NCI-H1417 treated with DMSO at 0.1 percent for 48 hours (cell line): ENCODE results near the gene QDPR.
"Not testable (repeated sequence)": the region's sequence is repeated elsewhere in the genome, so short reads cannot be mapped to it uniquely, and the experiment has no call there.

Source experiments
- DNase-seq: peaks from one replicate; lab custom pipeline; 2025; lab: John Stamatoyannopoulos, UW

Gene QDPR

DNA sequence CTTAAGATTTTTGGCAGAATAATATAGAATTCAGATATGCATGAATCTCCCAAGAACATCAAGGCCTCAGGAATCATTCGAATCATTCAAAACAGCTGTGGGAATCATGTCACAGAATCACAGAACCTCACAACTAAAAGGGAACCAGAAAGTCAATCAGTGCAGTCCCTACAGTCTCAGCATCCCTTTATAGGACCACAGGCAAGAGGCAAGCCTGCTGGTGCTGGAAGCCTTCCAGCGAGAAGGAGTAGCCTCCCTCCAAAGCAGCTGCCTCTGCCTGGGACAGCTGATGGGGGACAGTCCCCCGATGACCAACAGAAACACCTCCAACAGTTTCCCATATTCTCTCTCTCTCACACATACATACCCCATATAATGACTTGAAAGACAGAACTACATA lies 20.7 kb downstream of the QDPR start:
- no peak for DNase-seq

DNA sequence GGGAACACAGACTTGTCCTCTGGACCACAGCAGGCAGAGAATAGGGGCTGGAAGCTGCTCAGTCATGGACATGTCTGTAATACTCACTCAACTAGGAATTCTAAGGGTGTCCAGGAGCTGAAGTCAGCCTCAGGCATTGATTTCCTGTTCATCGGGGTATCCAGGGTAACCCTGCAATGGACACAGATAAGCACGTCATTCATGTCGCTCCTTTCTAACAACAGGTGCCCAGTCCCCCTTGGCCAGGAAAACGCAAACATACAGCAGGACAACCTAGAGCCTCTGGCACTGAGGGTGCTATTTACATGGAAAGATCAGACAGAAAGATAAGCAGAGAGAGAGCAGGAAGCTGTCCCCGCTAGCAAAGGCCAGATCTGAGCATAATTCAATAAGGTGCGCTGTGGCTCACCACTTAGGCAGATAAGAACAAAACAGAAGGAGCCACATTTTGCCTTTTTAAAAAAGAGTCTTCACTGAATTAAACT lies 21.3 kb downstream of the QDPR start:
- DNase-seq = no peak

DNA sequence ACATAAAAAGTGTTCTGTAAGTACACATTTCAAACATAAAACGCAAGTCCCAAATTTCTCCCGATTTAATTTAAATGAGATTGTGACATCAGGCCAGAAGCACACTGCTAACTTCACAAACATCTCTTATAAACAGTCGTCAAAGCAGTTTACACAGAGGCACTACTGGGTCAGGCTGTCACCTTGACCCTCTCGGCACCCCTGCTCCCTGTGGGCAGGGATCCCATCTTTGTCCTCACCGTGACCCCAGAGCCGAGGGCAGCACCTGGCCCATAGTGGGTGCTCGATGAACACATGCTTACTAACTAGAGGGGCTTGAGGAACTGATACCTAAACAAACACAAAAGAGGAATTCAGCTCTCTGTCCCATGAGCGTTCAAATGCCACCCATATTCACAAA lies 22.2 kb downstream of the QDPR start:
- DNase-seq = no peak

DNA sequence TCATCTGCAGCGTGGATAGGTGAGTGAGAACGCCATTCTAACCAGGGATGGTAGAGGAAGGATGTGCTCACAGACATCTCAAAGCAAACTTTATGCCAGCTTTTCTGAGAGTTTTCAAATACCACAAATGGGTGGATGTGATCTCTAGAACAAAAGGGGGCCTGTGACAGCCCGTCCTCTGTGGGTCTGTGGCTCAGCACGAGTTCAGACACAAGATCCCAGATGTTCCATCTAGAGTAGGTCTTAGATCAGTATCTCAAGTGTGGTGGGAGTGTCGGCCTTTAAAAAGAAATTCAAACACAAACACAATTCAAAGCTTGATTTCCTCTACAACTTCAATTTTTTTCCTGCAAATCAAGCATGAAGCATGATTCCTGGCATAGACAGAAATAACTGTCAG lies 22.8 kb downstream of the QDPR start:
- DNase-seq = no peak

DNA sequence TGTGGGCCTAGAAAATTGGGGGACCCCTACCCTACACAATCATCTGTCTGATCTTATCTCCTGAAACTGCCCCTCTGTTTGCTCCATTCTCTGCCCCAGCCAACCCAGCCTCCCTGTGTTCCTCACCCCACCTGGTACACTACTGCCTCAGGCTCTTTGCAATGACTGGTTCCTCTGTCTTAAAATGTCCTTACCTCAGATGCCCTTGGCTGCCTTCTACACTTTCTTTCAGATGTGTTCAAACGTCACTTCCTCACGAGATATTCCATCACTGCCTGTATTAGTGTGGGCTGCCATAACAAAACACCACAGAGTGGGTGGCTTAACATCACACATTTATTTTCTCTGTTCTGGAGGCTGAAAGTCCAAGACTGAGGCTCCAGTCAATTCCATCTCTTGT lies 29.2 kb downstream of the QDPR start:
- no peak for DNase-seq

DNA sequence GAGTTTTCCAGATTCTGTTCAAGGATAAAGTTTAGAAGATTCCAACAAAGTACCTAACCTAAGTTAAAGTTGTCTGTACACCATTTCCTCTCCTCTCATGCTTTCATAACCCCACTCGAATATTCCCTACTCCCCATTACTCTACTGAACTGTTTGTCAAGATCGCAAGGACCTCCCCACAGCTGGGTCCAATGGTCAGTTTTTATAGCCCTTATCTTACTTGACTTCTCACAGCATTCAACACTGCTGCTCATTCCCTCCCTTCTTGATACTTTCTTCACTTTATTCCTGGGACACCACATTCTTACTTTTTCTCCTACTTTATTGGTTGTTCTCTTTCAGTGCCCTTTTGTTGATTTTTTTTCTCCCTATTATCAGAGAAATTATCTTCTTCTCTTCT lies 30.9 kb downstream of the QDPR start:
- DNase-seq = no peak

DNA sequence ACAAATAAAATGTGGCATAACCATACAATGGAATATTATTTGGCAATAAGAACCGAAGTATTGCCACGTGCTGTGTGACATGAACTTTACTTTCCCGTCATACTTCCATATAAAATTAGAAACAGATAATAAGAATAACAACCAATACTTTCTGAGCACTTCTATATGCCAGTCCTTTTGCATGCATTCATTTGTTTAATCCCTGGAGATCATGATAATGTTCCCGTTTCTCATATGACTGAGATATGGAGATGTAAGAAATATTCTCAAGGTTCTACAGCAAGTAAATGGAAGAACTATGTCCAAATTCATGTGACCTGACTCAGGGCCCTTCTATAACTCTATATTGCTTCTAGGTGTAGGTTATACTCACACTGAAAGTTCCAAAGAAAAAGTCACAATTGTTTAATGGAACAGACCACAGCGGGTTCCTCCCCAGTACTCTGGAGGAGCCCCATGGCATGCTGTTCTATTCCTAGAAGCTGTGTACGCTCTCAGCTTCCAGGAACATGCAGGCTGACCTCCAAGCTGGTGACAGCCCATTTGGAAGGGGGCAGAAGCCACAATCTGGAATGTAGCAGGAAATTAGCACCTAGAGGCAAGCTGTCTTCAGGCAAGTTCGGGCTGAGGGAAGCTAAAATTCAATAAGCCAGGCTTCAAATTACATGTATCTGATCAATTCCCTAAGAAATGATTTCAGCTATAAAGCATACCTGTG lies 31.5 kb downstream of the QDPR start:
- no peak for DNase-seq

DNA sequence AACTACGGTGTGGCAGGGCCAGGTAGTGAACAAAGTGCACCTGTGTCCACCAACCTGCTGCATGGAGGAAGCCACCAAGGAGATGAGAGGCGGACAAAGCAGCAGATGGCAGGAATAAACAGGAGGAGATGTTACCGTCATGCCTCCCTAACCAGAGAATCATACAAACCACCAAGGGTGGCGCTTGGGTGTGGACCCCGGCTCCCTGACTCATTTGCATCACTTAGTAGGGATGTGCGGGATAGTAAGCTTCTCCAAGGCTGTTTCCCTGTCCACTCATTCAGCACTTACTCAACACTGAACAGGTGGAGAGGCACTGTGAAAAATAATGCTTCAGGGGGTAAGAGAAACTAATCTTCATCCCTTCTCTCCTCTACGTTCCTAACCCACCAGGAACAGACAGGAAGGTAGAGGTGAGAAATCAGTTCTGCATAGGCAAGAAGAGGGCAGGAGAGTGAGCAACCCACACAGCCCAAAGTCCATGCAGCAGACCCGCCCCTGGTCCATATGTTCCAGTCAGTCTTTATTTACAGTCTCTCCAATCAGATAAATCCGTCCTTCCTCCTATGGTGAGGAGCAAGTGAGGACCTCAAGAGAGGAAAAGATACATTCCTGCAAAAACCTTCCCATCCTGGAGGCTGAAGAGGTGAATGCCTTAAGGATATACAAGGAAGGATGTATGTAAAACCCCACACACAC lies 34.0 kb downstream of the QDPR start:
- no peak for DNase-seq

DNA sequence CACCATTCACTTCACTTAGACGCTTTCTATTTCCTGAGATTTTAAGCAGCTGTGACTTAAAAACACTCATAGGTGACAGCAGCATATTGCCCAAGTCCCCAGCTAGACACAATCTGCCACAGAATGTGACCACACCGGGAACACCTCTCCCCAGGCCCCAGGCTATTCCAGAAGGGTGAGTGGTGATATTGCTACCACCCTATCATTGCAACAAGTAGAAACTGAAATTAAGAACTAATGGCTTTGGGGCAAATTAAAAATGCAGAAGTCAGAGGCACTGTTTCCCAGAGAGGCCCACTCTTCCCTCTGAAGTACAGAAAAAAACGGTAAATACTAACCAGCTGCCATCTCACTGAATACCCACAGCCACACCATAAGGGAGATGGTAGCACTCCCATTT lies 35.0 kb downstream of the QDPR start:
- DNase-seq = no peak

DNA sequence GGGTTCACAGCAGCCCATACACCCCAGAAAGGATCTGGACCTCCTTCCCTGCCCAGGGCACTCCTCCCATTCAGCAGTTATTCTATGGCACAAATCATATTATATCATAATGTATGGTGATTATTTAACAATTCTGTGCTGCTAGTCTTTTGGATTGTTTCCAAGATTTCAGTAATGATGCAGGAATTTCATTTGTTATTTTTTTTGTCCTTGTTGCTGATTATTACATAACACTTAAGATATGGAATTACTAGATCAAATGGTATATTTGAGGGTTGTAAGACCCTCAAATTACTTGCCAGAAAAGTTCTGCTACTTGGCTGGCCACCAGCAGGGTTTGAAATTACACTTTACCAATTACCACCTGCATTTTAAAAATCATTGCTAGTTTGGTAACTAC lies 36.4 kb downstream of the QDPR start:
- no peak for DNase-seq

DNA sequence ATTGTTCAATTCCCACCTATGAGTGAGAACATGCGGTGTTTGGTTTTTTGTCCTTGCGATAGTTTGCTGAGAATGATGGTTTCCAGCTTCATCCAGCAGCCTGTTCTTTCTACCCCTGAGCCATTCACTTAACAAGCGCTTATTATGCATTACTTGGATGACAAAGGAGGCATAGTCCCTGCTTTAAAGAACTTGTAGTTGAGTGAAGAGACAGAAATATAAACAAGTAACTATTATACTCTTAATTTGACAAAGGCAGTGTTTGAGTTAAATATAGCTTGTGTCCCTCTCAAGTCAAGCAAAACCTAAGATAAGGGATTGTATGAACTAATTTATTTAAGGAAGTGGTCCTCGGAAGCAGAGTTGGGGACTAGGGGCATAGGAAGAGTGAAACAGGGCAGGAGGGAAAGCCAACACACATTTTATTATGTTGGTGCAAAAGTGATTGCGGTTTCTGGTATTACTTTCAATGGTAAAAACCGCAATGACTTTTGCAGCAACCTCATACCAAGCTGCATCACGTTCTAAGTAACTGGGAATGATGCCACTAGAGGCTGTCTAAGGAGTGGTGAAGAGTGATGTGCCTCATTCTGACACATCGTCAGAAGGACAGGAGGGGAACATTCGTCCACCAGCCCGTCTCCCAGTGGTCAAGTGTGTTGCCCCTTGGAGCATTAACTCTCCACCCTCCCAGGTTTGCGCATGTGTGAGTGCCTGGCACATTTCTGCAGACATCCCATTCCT lies 41.8 kb downstream of the QDPR start:
- DNase-seq = no peak

DNA sequence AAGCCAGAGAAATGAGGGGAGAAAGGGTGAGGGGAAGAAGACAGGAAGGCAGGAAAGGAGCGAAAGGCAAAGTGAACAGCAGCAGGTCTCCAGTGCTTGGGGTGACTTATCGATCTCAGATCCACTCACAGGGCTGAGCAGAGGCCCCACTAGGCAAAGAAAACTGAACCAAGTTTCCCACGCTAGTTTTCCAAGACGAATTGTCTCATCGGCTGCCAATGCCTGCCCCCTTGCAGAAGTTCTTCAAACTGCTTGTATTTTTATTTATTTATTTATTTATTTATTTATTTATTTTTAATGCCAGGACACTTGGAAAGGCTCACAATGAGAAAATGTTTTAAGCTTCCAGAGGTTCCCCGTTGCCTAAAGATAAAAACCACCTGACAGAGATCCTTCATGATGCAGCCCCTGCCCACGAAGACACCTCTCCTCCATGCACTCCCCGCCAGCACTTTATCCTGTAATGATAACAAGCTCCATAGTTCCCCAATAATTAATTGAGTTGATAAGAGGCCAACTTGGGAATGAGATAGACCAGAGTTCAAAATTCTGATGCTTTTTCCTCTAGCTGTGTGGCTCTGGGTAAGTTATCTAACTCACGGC lies 43.2 kb downstream of the QDPR start:
- no peak for DNase-seq

DNA sequence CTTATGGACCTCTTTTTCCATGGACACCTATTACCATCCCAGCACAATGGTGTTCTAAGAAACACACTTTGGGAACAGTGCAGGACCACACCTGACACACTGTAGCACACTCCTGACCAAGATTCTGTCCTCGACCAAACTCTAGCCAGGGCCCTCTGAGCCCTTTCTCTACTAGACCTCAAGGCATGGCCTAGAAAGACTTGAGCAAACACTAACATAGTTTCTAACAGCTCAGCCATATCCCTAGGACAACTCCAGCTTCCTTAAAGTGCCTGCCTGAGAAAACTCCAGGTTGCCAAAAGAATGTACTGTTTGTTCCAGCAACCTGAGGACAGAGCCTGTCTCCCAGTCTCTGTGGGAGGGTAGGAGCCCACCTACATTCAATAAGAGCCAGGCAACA lies 48.3 kb downstream of the QDPR start:
- no peak for DNase-seq

DNA sequence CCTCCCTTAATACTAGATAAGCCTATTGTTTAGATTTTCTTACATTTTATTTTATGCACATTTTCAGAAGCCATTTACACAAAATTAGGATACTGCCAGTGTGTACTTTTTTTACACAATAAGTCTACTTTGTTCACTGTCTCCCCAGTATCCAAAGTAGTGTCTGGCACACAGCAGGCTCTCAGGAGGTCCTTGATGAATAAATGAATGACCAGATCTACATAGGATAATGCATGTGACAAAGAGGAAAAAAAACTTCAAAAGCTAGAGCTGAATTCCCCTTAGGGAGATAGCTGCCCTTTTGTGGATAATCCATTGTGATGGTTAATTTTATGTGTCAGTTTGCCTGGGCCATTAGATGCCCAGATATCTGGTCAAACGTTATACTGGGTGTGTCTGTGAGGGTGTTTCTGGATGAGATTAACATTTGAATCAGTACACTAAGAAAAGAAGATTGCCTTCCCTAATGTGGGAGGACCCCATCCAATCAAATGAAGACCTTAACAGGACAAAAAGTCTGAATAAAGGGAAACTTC lies 61.6 kb downstream of the QDPR start:
- DNase-seq = no peak

DNA sequence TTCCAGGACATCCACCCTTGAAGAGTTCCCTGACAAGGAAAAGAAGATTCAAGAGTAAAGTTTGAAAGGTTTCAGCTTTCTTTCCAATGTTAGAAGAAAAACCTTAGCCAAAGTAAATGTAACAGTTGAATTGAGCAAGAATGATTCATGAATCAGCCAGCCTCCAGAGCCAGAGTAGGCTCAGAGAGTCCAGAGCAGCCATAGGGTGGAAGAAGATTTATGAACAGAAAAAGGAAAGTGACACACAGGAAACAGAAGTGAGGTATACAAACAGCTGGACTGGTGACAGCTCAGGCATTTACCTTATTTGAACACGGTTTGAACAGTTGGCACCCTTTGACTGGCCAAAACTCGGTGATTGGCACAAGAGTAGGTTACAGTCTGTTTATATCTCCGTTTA lies 63.2 kb downstream of the QDPR start:
- no peak for DNase-seq

DNA sequence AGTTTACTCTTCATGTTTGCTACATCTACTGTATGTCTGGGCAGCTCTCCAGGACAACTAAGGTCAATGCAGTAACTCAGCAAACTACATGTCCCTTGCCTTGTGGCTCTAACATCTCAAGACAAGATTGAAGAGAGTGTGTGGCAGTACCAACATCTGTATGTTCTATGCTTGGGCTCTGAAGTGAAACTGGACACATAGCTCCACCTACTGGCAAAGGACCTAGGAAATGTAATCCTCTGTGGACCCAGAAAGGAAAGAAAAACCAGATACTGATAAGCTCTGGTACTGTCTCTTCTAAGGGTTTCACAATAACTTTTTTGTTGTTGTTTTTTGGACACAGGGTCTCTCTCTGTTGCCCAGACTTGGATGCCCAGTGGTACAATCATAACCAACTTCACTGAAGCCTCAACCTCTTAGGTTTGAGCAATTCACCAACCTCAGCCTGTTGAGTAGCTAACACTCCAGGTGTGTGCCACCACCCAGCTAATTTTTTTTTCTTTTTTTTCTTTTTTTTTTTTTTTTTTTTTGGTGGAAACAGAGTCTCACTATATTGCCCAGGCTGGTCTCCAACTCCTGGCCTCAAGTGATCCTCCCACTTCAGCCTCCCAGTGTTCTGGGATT lies 64.1 kb downstream of the QDPR start:
- no peak for DNase-seq

DNA sequence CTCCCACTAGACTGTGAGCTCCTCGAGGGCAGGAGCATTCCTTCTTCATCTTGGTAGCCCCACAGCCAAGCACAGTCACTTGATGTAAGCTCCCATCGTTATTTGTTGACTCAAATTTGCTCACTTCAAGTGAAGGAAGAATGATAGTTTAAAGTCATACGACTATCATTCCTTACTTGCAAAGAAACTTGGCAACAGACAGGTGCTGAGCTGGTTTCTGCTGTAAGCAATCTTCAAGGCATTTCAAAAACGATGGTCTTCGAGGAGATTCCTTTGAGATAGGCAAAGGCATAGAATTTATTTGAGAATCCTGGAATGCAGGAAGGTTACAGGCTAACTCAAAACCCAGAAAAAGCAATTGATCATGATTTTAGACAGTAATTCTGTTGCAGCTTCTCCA lies 64.8 kb downstream of the QDPR start:
- DNase-seq = no peak

DNA sequence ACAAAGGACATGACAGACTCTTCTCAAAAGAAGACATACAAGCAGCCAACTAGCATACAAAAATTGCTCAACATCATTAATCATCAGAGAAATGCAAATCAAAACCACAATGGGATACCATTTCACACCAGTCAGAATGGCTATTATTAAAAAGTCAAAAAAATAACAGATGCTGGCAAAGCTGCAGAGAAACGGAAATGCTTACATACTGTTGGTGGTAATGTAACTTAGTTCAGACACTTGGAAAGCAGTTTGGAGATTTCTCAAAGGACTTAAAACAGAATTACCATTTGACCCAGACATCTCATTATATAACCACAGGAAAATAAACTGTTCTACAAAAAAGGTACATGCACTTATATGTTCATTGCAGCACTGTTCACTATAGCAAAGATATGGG lies 69.4 kb downstream of the QDPR start:
- not testable (repeated sequence) for DNase-seq

DNA sequence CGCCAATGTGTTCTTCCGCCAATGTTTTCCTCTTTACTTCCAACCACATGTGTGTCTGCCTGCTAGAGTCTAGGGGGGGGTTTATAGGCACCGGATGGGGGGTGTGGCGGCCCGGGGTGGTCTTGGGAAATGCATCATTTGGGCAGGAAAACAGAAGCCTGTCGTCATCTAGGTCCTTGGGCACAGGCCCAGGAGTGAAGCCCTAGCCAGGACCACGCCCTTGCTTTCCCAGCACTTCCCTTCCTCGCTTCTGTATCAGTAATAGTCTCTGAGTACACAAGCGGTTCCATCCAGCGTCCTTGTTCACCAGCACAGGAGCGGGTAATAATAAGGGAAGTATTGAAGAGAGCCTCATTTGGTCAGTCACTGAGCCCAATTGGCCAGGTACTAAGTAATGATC lies 74.5 kb downstream of the QDPR start:
- no peak for DNase-seq

DNA sequence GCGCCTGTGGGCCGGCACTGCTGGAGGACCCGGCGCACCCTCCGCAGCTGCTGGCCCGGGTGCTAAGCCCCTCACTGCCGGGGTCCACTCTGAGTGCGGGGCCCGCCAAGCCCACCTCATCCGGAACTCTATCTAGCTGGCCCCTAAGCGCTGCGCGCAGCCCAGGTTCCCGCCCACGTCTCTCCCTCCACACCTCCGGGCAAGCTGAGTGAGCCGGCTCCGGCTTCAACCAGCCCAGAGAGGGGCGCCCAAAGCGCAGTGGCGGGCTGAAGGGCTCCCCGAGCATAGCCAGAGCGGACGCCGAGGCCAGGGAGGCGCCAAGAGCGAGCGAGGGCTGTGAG lies 75.2 kb downstream of the QDPR start:
- no peak for DNase-seq
